ENCODE measurements around the gene TAC1.

DNA sequence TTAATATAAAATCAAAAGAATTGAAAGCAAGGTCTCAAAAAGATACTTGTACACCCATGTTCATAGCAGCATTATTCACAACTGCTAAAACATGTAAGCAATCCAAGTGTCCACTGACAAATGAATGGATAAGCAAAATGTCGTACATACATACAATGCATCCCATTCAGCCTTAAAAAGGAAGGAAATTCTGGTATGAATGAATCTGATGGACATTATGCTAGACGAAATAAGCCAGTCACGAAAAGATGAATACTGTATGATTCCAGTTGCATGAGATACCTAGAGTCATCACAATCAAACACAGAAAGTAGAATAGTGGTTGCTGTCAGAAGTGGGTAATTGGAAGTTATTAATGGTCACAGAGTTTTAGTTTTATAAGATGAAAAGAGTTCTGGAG lies 9.5 kb upstream of the TAC1 start:
- TF ChIP-seq, protein P1, sequence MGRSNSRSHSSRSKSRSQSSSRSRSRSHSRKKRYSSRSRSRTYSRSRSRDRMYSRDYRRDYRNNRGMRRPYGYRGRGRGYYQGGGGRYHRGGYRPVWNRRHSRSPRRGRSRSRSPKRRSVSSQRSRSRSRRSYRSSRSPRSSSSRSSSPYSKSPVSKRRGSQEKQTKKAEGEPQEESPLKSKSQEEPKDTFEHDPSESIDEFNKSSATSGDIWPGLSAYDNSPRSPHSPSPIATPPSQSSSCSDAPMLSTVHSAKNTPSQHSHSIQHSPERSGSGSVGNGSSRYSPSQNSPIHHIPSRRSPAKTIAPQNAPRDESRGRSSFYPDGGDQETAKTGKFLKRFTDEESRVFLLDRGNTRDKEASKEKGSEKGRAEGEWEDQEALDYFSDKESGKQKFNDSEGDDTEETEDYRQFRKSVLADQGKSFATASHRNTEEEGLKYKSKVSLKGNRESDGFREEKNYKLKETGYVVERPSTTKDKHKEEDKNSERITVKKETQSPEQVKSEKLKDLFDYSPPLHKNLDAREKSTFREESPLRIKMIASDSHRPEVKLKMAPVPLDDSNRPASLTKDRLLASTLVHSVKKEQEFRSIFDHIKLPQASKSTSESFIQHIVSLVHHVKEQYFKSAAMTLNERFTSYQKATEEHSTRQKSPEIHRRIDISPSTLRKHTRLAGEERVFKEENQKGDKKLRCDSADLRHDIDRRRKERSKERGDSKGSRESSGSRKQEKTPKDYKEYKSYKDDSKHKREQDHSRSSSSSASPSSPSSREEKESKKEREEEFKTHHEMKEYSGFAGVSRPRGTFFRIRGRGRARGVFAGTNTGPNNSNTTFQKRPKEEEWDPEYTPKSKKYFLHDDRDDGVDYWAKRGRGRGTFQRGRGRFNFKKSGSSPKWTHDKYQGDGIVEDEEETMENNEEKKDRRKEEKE (IDR thresholded peaks at IDR 0.05), result no peak
- TF ChIP-seq, protein P2, sequence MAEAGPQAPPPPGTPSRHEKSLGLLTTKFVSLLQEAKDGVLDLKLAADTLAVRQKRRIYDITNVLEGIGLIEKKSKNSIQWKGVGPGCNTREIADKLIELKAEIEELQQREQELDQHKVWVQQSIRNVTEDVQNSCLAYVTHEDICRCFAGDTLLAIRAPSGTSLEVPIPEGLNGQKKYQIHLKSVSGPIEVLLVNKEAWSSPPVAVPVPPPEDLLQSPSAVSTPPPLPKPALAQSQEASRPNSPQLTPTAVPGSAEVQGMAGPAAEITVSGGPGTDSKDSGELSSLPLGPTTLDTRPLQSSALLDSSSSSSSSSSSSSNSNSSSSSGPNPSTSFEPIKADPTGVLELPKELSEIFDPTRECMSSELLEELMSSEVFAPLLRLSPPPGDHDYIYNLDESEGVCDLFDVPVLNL (IDR thresholded peaks at IDR 0.05; ENCODE audit: low read depth, low read length), result no peak
- TF ChIP-seq MYC (IDR thresholded peaks at IDR 0.05; ENCODE audit: insufficient read depth, insufficient read length, insufficient replicate concordance, low read length, severe bottlenecking), result no peak
- no peak for TF ChIP-seq POLR2A (IDR thresholded peaks at IDR 0.05; ENCODE audit: low read depth, low read length)
- TF ChIP-seq ZNF274 (IDR thresholded peaks at IDR 0.05; ENCODE audit: insufficient read depth, insufficient read length), result no peak
- no peak for TF ChIP-seq SRF (IDR thresholded peaks at IDR 0.05; ENCODE audit: low read depth in 2 of 2, low read length in 2 of 2)
- TF ChIP-seq, protein P3, sequence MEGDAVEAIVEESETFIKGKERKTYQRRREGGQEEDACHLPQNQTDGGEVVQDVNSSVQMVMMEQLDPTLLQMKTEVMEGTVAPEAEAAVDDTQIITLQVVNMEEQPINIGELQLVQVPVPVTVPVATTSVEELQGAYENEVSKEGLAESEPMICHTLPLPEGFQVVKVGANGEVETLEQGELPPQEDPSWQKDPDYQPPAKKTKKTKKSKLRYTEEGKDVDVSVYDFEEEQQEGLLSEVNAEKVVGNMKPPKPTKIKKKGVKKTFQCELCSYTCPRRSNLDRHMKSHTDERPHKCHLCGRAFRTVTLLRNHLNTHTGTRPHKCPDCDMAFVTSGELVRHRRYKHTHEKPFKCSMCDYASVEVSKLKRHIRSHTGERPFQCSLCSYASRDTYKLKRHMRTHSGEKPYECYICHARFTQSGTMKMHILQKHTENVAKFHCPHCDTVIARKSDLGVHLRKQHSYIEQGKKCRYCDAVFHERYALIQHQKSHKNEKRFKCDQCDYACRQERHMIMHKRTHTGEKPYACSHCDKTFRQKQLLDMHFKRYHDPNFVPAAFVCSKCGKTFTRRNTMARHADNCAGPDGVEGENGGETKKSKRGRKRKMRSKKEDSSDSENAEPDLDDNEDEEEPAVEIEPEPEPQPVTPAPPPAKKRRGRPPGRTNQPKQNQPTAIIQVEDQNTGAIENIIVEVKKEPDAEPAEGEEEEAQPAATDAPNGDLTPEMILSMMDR (IDR thresholded peaks at IDR 0.05 in 2 of 3, conservative IDR thresholded peaks at IDR 0.05 in 1 of 3; ENCODE audit: control insufficient read depth in 2 of 3, extremely low read depth in 1 of 3, insufficient read depth in 1 of 3, low read depth in 3 of 3, low read length in 3 of 3), result no peak
- no peak for TF ChIP-seq ESRRA (IDR thresholded peaks at IDR 0.05; ENCODE audit: low read length)
- no peak for TF ChIP-seq BRCA1 (IDR thresholded peaks at IDR 0.05; ENCODE audit: low read depth, low read length)
- no peak for TF ChIP-seq ZZZ3 (IDR thresholded peaks at IDR 0.05; ENCODE audit: control insufficient read depth, insufficient read length, low read depth)
